ENCODE measurements around the gene WRAP73.

GRCh38 chr1:3617806-3618345, 32.0 kb downstream of the WRAP73 start:
- TF ChIP-seq EZH2 (IDR thresholded peaks at IDR 0.05; ENCODE audit: insufficient read depth, poor library complexity, severe bottlenecking) (no peak), EZH2phosphoT487 (IDR thresholded peaks at IDR 0.05; ENCODE audit: insufficient read depth, low read depth) (no peak)

All from GM23248 (cell line).